GM12878 (cell line): ENCODE data around the gene MAGI2. TPM values are rescaled to one million over a fixed set of nuclear protein-coding genes. Genes with fewer than 3 reads are reported as not detected.

ENCODE experiments used
- ATAC-seq: fragments of 200-7000 bp; cut with Tn5 transposase; 3 replicates; pipeline ENCODE4 v1.9.1; 2020; ENCODE audit warnings: mild to moderate bottlenecking, moderate library complexity
- BruUV-seq: library from RNA; stranded (reverse); fragments of 400-500 nt; replicated peaks from 2 replicates; lab custom pipeline; 2021; lab: Mats Ljungman, UMichigan
- CTCF ChIA-PET: fragments of 300-600 bp; sonication (Branson Sonifier 250); formaldehyde crosslinking; extraction: SDS; loops from one replicate; lab custom pipeline; 2021; ENCODE audit warnings: inconsistent platforms; lab: Yijun Ruan, JAX
- POLR2A ChIA-PET: fragments of 350-600 bp; formaldehyde crosslinking; extraction: SDS; loops from one replicate; lab custom pipeline; 2021; ENCODE audit warnings: inconsistent platforms; lab: Charles Lee
- RAD21 ChIA-PET: fragments of 300-600 bp; sonication (Branson Sonifier 250); formaldehyde crosslinking; loops from one replicate; lab custom pipeline; 2023; ENCODE audit warnings: antibody characterized with exemption; ENCODE audit not compliant: unreplicated experiment; lab: Charles Lee
- SMC1A ChIA-PET: fragments of 300-600 bp; sonication (Branson Sonifier 250); formaldehyde crosslinking; loops from one replicate; lab custom pipeline; 2023; ENCODE audit not compliant: unreplicated experiment, uncharacterized antibody; lab: Charles Lee
- DNase-seq: peaks from one replicate; pipeline ENCODE4 v3.0.0-alpha.2; 2011; ENCODE audit warnings: low read depth, low spot score
- FAIRE-seq: peaks from 3 replicates; lab custom pipeline; 2011; peaks lifted over from hg19 to GRCh38; lab: Jason Lieb, UNC
- H2AFZ ChIP-seq: 2 replicates; pipeline ENCODE4 v1.6.0; 2011; ENCODE audit warnings: low read depth, low read length, control low read depth; ENCODE audit not compliant: control insufficient read depth
- H3K27ac ChIP-seq: 2 replicates; pipeline ENCODE4 v1.5.1; 2011; ENCODE audit warnings: control low read depth; ENCODE audit not compliant: control insufficient read depth, insufficient read depth
- H3K27me3 ChIP-seq, 2 experiments: replicated peaks in 1 of 2; 2 replicates each; pipeline versions ENCODE4 v1.6.0 to v1.6.1; 2011; ENCODE audit warnings: low read length in 1 of 2; ENCODE audit not compliant: control insufficient read depth in 2 of 2, insufficient read depth in 2 of 2
- H3K36me3 ChIP-seq, 2 experiments: 2 replicates each; pipeline ENCODE4 v1.5.1; 2011; ENCODE audit warnings: low read length in 1 of 2; ENCODE audit not compliant: control insufficient read depth in 2 of 2, insufficient read depth in 2 of 2
- H3K4me1 ChIP-seq: 2 replicates; pipeline ENCODE4 v1.6.1; 2011; ENCODE audit warnings: mild to moderate bottlenecking, low read length, moderate library complexity, mixed read lengths; ENCODE audit not compliant: control insufficient read depth, insufficient read depth
- H3K4me2 ChIP-seq: 2 replicates; pipeline ENCODE4 v1.6.0; 2011; ENCODE audit warnings: control low read depth; ENCODE audit not compliant: control insufficient read depth, insufficient read depth
- H3K4me3 ChIP-seq: fragments of 200-600 bp; sonication (generic); 2 replicates; pipeline ENCODE4 v1.5.1; 2016
- H3K79me2 ChIP-seq: 2 replicates; pipeline ENCODE4 v1.6.0; 2011; ENCODE audit warnings: low read length; ENCODE audit not compliant: control insufficient read depth, insufficient read depth
- H3K9ac ChIP-seq: 2 replicates; pipeline ENCODE4 v1.8.0; 2011; ENCODE audit warnings: low read length, control low read depth, mixed read lengths; ENCODE audit not compliant: control insufficient read depth, insufficient read depth
- H3K9me3 ChIP-seq: replicated peaks from 3 replicates; pipeline ENCODE4 v1.5.1; 2011; ENCODE audit warnings: mild to moderate bottlenecking, low read length; ENCODE audit not compliant: control insufficient read depth, insufficient read depth
- H4K20me1 ChIP-seq: 2 replicates; pipeline ENCODE4 v1.6.0; 2011; ENCODE audit not compliant: control insufficient read depth, insufficient read depth
- CREB1 ChIP-seq: IDR thresholded peaks from 2 replicates; pipeline ENCODE4 v1.6.1; 2012; ENCODE audit warnings: low read depth, mild to moderate bottlenecking, inconsistent platforms
- MEF2A ChIP-seq: IDR thresholded peaks from 2 replicates; pipeline ENCODE4 v1.6.1; 2011; ENCODE audit warnings: low read depth, mild to moderate bottlenecking, low read length, moderate library complexity; ENCODE audit not compliant: insufficient read depth
- POU2F2 ChIP-seq: IDR thresholded peaks from 3 replicates; pipeline ENCODE4 v1.6.1; 2011; ENCODE audit warnings: low read depth, mild to moderate bottlenecking, low read length, borderline replicate concordance
- RBBP5 ChIP-seq: fragments of 200-600 bp; sonication (generic); conservative IDR thresholded peaks from 2 replicates; pipeline ENCODE4 v1.6.1; 2016
- ZNF274 ChIP-seq: IDR thresholded peaks from one replicate; pipeline ENCODE4 v1.8.0; 2011; ENCODE audit not compliant: insufficient read length, insufficient read depth
- WGBS: methylation state at CpG from one replicate; pipeline ENCODE4 v1.1.6; 2016; ENCODE audit warnings: low lambda C conversion rate; ENCODE audit not compliant: insufficient replicate concordance, insufficient coverage; ENCODE audit errors: missing lambda C conversion rate; 5-methylcytosine and 5-hydroxymethylcytosine counted together
- in situ Hi-C: fragments of 300-500 bp; cut with MboI; formaldehyde crosslinking; loops from 9 replicates; pipeline ENCODE4 v1.14.3; 2018; ENCODE audit warnings: mixed read lengths
- intact Hi-C: fragments of 100-400 bp; cut with micrococcal nuclease; formaldehyde crosslinking; loops from one replicate; pipeline ENCODE4 v1.14.2; 2022; ENCODE audit not compliant: unreplicated experiment
- polyA plus RNA-seq, 11 experiments: library from polyadenylated mRNA; depleted of rRNA in 4 of 11; unstranded in 6 of 11; stranded (reverse) in 5 of 11; fragments of >200 nt; fragmentation: Nextera tagmentation in 4 of 11; fragmentation: Illumina TruSeq in 1 of 11; extraction: Ambion mirVana in 4 of 11; extraction: Trizol in 1 of 11; gene quantifications; 1 replicate in 1 of 11; 2 replicates in 10 of 11; pipeline versions ENCODE4 v1.2.1 to v1.2.3, GENCODE V29; 2011 to 2016; ENCODE audit warnings: inconsistent platforms in 2 of 11, missing spikeins in 2 of 11, low read depth in 1 of 11
- total RNA-seq, 4 experiments: library from RNA; depleted of rRNA in 3 of 4; stranded (reverse); fragments of >200 nt in 3 of 4; fragmentation: Illumina TruSeq in 1 of 4; extraction: Trizol in 1 of 4; gene quantifications; 2 replicates each; pipeline versions ENCODE4 v1.2.1 to v1.2.3, GENCODE V29; 2013 to 2021
- TF ChIP-seq, protein P1 (sequence below): fragments of 450-650 bp; IDR thresholded peaks from 2 replicates; pipeline ENCODE4 v1.6.1; 2017; ENCODE audit warnings: low read depth, mild to moderate bottlenecking, moderate library complexity

Gene MAGI2
- total and polyA plus RNA-seq, 10 of the 15 experiments (the other 5 are each of a cell fraction or from before 2014, with no cell fraction given): 0.01 to 0.31 (median 0.05) TPM; not detected in 2

DNA sequence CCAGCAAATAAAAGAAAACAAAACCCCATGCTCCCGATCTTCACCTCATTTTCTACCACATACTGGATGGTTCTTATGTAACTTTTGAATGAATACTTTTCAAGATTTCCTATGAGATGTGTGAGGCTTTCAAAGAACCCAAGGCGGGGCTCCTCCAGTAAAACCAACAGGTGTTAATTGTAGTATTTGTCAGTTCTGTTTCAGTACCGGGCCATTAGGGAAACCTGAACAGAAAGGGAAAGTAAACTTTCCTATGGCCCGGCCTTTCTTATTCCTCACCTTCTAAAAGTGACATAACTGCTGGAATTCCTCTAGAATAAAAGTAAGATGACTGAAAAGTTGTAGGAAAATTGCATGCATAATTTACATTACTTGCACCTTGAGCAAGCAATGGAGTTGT is 672.9 kb downstream of the MAGI2 start (continued):
- TF ChIP-seq, protein P1, sequence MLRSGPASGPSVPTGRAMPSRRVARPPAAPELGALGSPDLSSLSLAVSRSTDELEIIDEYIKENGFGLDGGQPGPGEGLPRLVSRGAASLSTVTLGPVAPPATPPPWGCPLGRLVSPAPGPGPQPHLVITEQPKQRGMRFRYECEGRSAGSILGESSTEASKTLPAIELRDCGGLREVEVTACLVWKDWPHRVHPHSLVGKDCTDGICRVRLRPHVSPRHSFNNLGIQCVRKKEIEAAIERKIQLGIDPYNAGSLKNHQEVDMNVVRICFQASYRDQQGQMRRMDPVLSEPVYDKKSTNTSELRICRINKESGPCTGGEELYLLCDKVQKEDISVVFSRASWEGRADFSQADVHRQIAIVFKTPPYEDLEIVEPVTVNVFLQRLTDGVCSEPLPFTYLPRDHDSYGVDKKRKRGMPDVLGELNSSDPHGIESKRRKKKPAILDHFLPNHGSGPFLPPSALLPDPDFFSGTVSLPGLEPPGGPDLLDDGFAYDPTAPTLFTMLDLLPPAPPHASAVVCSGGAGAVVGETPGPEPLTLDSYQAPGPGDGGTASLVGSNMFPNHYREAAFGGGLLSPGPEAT: no peak
- TF ChIP-seq ZNF274 (no peak), POU2F2 (no peak)
- TF ChIP-seq, all 136 proteins: peak for 0

DNA sequence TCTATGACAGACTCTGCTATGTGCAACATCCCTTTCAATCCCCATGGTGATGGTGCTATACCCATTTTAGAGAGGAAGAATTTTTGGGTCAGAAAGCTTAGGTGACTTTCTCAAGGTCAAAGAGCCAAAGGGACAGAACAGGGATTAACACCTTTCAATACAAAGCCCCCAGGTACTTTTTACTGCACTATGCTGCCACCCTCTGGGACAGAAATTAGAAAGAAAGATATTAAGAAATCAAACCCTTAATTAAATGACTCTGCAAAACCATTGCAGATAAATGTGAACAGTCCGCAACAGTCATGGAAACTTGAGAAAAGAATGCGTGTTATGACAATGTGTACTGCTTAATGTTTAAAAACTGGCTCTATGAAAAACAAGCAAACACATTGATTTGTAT is 673.7 kb downstream of the MAGI2 start:
- Histone ChIP-seq H3K4me1 (no peaks in the 10 kb centered on the region), H3K4me2 (no peak overlapping the region), H2AFZ (no peak overlapping the region), H4K20me1 (no peaks in the 10 kb centered on the region), H3K36me3 (no peaks in the 10 kb centered on the region)
- intact Hi-C loops (no loop called here), in situ Hi-C loops (no loop called here)
- ChIA-PET RAD21 (no interaction called here), POLR2A (no interaction called here)
- BruUV-seq: no TSS peak
- no peak for FAIRE-seq
- no peak for TF ChIP-seq MEF2A
- no peak for TF ChIP-seq CREB1
- no peak for TF ChIP-seq RBBP5
- TF ChIP-seq, all 136 proteins: peak for 0
- H3K9ac ChIP-seq: no peak overlapping the region
- DNase-seq: no peak
- no peak overlapping the region for H3K27ac ChIP-seq
- SMC1A ChIA-PET: no interaction called here
- CTCF ChIA-PET: no interaction called here
- H3K9me3 ChIP-seq: no peaks in the 10 kb centered on the region
- ATAC-seq: no peak
- no peaks in the 10 kb centered on the region for H3K79me2 ChIP-seq
- H3K4me3 ChIP-seq: no peak overlapping the region
- no peaks in the 10 kb centered on the region for H3K27me3 ChIP-seq
- 68% methylated on average over 2 of the region's 2 CpGs for WGBS
